Stimulated activated CD8-positive, alpha-beta memory T cell treated with anti-CD3 and anti-CD28 coated beads, Interleukin-12 subunit alpha, Interleukin-12 subunit beta, amount 100 ng/mL, for 1 hour (primary cell): ENCODE measurements around the gene RSPO4.

ENCODE experiments used
- DNase-seq: peaks from one replicate; pipeline ENCODE4 v3.0.0-alpha.2; 2020; ENCODE audit warnings: low read depth

RSPO4 gene

DNA sequence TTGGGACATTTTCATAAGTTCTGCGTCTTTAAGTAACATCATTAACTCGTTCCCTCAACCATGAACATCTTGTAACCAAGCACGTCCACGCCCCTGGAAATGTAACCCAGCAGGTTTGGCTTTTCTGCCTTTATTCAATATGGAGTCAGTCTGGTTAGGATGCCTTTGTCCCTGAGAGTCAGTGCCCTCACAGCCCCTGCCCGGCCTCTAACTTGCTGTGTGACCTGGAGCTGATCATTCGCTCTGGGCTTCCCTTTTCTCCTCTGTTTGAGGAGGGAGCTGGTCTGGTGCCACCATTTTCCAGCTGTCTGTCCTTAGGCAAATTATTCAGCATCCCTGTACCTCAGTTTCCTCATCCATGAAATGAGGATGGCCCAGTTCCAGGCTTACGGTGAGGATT is 59.5 kb downstream of the RSPO4 start:
- no peak for DNase-seq

DNA sequence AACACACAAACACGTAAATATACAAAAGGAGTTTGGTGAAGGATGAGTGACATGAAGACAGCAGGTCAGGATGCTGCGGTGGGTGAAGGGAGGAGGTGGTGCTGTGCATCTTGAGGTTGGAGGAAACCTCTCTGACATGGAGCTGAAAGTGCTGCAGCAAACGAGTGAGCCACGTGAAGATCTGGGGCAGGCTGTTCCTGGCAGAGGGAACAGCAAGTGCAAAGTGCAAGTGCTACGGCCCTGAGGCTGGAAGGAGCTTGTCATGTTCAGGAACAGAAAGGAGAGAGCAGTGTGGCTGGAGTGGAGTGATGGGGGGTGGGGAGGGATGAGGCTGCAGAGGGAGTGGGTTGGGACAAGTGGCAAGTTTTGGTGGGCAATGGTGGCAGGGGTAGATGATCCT is 61.2 kb downstream of the RSPO4 start:
- DNase-seq = no peak

DNA sequence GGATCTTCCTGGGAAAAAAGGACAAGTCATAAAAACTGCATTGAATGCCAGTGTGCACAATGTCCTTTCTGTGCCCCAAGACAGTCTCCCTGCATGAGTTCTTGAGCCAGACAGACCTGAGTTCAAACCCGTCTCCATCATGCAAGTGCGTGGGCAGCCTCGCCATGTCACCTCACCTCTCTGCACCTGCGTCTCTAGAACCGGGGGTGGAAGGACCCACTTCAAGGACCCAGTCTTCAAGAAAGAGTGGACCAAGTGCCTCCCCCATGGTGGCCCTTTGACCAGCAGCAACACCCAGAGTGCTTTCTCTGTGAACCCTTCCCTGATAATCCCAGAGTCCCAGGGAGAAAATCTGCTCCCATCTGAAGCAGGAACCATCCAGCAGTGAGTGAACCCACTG is 62.5 kb downstream of the RSPO4 start:
- DNase-seq = no peak

DNA sequence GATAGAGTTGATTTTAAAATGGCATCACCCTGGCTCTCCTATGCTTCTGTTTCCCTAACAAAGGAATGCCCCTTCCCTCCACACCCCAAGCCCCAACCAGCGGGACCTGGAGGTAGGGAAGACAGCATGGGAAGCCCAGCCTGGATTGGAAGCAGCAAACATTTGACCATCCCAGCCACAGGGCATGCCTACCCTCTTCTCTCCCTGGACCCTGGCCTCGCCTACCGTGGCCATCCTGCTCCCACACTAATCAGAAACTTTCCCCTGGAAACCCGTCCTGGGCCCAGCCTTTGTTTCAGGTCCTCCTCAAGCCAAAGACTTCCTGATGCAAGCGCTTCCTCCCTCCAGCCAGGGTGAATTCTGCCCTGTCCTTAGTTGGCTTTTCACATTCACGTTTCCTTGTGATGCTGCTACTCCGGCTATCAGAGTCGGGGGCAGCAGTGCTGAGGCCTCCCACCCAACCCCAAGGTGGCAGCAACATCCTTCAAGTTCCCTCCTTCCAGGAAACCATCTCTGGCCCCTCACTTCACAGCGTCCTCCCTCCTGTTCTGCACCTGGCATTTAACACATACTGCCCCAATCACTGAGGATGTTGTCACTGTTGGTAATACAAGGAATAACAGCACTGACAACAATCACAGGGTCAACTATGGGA is 67.8 kb downstream of the RSPO4 start:
- no peak for DNase-seq

DNA sequence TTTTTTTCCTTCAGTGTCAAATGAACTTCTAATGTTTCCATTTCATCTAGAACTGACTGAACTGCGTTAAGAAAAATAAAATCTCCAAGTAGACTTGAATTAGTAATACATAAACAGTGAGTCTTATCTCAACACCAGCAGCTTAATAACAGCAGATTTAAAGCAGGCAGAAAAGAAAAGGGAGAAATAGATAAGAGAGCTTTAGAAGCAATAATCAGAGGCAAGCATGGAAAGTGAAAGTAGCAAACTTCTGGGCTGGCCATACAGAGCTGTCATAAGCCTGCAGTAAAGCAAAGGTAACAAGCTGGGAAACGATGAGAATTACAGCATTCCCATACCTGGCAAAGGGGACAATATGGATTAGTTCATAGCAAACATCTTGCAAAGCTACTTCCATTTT is 69.1 kb downstream of the RSPO4 start:
- DNase-seq = no peak

DNA sequence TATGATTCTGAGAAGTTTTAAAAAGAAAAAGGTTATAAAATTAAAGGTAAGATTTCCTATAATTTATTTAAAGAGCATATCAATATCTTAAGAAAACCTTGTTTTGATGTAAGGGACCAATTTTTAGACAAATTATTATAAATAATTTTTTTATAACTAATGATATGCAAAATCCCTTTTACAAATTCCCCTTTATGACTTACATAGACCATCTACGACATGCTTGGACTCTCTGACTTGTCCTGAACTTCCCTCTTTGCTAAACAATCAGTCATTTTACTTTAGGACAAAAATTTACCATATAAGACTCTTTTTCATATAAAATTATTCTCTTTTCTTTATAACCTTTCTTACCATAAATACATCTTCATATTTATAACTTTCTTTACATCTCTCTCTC is 70.7 kb downstream of the RSPO4 start:
- DNase-seq = no peak

DNA sequence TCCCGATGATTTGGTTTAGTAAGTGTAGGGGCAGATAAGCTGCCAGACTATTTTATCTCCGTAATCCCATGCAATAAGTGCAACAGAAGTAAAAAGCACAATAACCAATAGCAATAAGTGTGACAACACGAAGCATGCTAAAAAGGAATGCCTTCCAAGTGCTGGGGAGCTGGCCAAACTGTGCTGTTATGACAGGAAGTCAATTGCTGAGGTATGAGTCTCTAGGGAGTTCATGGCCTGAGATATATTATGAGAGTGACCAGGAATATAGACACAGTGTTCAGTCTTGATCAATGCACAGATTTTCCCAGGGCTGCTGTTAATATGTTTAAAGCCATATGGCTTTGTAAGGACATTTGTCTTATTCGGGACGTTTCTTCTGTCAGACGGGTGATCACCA is 75.4 kb downstream of the RSPO4 start:
- no peak for DNase-seq

DNA sequence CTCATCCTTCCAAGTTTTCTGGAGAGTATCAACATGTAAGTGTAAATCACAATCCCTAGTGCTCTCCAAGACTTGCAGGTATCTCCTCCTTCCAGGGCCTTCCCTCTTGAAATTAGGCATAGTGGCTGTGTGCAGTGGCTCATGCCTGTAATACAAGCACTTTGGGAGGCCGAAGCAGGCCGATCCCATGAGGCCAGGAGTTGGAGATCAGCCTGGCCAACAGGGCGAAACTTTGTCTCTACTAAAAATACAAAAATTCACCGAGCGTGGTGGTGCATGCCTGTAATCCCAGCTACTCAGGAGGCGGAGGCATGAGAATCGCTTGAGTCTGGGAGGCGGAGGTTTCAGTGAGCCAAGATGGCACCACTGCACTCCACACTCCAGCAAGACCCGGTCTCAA is 76.6 kb downstream of the RSPO4 start:
- no peak for DNase-seq

DNA sequence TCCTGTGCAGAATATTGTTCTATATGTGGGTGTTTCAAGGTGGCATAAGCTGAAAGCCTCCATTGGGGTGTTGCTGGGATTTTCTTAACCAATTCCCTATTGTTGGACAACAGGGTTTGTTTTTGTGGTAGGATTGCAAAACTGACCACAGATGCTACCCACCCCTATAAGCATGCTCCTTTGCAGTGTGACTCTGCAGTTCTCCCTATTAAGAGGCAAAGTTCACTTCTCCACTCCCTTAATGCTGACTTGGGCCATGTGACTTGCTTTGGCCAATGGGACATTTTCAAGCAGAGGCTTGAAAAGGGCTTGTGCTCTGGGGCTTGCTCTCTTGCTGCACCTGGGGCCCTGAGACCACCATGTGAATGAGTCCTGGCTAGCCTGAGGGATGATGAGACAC is 77.5 kb downstream of the RSPO4 start:
- DNase-seq = no peak

DNA sequence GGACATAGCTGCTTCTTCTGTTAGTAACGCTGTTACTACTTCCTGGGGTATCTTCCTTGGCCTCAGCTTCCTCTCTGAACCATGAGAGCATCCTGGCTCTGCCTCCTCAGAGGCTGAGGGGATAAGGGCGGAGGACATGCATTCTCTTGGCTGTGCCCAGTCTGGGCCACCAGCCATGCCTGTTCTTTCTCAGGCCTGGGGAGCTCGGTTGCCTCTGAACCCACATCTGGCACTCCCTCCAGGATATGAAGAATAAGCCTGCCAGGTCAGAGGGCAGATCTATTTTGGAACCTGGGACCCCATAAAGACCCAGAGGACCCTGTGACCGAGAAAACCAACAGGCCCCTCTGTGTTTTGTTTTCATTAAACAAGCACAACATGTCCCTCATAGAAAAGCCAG is 79.3 kb downstream of the RSPO4 start:
- no peak for DNase-seq

DNA sequence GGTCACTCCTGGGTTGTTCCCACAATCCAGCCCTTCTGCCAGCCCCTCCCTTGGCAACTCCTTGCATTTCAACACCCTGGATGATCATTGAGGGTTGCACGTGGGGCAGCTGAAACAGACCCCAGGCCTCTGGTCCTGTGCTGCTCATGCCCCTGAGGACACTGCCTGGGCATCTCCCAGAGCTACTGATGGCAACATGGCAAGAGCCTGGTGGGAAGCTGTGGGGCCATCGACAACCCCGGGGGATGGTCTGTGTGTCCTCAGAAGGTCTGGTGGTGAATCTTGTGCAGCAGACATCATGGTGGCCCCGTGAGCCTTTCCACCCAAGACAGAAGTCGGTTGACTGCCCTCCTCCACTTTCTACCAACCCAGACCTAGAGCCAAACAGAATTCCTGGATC is 81.0 kb downstream of the RSPO4 start:
- DNase-seq = no peak

DNA sequence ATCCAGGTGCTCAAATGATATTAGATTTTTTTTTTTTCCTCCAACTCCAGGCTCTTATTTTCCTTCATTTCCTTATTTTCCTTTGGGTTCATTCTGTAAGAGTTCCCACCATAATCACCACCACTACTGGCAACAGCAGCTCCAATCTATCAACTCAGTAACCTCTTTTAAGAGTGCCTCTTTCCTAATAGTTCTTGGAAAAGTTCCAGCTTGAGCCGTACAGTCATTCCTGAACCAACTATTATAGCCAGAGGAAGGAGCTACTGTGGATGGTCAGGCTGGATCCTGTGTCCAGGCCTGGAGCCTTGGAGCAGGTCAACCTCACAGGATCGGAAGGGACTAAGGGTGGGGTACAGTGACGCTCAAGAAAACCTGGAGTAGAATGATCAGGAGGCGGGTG is 81.8 kb downstream of the RSPO4 start:
- no peak for DNase-seq

DNA sequence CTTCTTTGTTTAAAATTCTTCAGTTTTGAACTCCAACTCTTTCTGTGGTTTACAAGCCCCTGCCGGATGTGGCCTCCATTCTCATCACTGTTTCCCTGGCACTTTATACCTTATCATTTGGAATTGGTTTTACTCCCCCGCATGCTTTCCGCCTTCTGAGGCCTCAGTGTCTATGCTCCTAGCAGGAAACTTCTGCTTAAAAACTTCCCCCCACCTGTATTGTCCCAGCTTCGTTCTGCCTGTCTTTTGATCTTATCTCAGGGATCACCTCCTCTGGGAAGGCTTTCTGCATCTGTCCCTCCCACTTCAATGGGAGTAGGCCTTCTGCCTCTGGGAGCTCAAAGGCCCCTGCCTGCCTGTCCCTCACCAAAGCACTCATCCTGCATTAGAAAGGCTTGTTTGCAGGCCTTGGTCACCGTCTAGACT is 82.6 kb downstream of the RSPO4 start:
- no peak for DNase-seq

DNA sequence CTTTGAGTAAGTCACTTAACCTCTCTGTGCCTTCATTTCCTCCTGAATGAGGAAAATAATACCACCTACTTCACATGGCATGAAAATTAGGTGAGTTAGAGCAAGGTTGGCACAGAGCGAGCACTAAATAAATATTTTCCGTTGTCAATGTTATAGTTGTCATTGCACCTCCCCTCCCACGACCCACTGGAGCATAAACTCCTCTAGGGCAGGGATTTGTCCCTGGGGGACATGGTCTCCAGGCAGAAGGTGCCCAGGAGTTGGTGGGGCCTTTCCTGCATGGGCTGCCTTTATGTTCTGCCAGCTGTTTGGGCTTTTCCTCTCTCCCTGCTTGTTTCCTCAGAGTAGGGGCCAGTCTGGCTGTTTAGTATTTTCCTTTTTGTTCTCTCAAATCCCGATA is 84.7 kb downstream of the RSPO4 start:
- DNase-seq = no peak

DNA sequence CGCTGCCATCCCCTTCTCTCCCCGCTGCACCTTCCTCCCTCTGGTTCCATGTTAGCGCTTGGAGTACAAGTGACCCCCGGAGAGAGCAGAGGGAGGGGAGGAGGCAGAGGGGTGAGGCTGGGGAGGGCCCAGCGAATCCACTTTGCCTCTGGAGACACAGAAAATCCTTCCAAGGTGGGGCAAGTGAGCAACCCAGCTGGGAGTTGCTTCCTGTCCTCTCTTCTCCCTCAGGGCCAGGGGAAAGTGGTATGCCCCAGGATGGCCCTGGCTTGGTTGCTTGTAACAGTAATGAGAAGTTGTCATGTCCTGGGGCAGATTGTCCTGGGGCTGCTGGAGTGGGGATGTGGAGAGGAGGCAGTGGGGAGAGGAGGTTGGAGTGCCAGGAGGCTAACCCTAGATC is 85.3 kb downstream of the RSPO4 start:
- DNase-seq = no peak

DNA sequence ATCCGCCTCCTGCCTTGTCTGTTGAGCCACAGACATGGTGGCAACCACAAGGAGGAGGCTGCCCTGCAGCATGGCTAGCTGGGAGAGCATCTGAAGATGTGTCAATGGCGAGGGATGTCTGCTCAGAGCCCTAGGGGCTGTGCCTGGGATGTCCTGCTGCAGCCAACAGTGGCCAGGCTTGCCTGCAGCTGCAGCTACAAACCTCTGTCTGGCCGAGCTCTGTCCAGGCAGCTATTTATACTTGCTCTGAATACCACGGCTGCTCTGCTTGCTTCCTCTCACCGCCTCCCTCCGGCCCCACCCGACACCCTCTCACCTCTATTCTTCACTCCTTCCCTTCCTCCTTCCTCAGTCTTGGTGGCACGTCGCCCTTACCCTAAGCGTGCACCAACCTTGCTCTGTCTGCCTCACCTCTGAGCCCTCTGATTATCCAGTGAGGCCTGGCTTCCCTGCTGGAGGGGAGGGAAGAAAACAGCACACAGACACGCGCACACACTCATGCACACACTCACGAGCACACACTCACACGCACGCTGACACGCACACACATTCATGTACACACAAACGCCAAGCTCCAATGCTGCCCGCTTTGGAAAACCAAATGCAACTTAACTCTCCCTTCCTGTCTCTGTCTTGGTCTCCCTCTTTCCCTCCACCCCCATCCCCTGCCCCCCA is 85.8 kb downstream of the RSPO4 start, which contains the start of gene ANGPT4:
ANGPT4 (minus strand) TSS at position 210 of the 675 bp plus-strand sequence; CDS start at position 90, 120 bp downstream.
- DNase-seq = no peak

DNA sequence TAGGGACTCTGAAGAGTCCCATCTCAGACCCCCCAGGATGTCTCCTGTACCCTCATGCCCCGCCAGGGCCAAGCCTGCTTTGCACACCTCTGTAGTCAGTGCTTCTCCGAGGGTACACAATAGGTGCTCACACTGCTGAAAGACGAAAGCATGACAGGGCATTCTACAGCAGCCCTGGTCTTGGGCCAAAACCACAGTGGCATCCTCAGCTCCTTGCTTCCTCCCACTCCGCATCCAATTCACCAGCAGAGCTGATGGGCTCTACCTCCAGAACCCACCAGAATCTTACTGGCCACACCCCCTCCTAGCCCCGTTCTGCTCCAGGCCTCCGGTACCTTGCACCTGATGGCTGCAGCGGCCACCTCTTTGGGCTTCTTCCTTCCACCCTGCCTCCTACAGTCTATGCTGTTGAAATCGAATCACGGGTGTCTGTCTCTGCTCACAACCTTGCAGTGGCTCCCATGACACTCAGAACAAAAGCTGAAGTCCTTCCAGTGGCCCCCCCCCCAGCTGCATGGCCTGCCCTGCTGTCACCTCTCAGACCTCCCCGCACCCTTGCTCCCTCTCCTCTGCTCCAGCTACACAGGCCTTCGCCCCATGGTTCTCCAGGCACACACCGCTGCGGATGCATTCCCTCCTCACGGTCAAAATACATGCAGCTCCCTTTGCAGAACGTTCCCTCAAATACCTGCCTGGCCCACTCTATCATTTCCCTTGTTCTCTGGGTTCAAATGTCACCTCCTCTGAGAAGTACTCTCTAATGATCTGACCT is 87.2 kb downstream of the RSPO4 start:
- DNase-seq = no peak

DNA sequence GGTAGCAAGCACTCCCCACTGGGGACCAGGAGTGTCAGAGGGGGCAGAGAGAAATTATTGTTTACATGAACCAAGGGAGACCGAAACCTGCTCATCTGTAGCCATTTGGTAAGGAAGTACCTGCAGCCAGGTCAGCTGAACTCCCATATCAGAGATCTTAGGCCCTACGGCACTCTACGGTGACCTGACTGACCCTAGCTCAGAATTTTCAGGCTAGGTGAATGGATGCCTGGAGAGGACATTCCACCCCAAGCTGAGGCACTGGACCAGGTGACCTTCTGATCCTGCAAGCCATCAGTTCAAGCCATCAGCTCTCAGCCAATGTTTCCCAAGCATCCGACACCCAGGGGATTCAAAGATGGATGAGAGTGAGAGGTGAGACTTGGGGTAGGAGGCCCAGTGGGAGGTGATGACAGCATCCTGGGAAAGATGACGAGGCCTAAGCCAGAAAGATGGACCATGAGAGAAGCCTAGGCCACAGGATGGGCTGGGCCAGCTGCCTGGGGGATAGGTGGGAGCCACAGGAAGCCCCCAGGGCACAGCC is 88.7 kb downstream of the RSPO4 start:
- no peak for DNase-seq

DNA sequence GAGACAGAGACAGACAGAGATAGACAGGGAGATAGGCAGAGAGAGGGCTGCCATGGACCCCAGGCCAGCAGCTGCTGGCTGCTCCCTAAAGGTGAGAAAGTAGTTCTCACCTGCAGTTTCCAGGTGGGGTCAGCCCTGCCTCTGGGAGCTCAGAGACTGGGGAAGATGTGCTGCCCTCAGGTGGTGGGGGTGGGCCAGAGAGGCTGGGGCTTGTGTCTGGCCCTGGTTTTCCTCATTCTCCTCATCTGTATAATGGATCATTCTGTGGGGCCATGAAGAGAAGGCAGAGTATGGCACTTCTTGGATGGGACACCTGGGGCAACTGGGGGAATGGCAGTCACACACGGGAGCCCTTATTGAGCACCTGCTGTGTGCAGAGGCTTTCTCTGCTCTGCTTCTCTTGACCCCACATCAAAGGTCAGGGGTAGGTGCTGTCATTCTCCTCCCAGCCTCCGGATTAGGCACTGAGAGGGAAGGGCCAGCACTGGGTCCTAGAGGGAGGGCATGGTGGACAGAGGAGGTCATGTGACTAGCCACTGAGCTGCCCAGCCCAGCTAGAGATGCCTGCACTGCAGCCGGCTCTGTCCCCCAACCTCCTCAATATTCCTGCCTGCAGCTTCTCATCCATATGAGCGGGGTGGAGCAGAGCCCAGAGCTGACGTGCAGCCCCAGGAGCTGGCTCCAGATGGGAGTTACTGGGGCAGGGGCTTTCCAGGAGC is 90.1 kb downstream of the RSPO4 start:
- DNase-seq = no peak

DNA sequence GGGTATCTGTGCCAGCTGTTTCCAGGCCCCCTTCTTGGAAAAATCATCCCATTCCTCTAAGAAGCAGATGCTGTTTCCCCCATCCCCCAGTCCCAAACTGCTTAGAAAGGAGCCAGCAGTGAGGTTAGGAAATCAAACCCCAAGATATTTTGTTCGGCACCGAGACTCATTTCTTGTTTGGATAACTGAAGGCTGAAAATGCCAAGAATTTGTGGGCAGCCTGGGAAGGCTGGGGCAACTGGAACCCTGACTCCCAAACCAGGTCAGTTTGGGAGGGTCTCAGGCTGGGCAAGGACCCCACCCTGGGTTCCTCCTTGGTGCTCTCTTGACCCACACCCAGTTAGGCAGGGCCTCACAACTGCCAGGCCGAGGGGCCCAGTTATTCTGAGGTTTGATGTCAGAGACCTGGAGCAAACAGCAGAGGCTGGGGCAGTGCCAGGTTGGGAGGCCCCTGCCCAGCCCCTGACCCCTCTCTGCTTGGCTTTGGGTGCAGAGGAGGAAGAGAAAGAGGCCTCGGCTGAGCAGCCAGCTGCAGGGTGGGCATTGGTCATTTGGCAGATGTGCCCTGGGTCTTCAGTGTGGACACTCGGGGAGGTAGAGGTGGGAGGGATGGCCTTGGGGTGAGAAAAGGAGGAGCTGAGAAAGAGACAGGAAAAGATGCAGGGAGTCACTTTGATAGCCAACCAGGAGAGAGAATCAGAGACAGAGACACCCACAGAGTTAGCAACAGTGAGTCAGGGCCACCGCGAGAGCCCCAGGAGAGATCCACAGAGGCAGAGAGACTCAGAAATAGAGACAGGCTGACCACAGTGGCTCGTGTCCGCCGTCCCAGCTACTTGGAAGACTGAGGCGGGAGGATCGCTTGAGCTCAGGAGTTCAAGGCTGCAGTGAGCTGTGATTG is 91.0 kb downstream of the RSPO4 start:
- DNase-seq = no peak
